Measurements from ENCODE around the gene CLEC4M.

DNA sequence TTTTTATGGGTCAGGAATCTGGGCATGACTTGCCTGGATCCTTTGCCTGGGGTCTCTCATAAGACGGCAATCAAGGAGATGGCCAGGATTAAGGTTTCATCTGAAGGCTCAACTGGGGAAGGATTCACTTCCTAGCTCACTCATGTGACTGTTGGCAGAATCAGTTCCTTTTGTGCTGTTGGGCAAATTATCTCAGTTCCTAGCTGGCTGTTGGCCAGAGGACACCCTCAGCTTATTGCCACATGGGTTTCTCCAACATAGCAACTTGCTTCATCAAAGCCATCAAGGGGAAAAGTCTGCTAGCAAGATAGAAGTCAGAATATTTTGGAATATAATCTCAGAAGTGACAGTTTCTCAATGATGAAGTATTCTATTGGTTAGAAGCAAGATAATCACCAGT is 54.8 kb downstream of the CLEC4M start:
- TF ChIP-seq POLR2AphosphoS5 (IDR thresholded peaks at IDR 0.05; ENCODE audit: low read depth, low read length), result no peak
- TF ChIP-seq POLR2A (IDR thresholded peaks at IDR 0.05; ENCODE audit: control extremely low read depth in 1 of 2, low read depth in 2 of 2, low read length in 2 of 2), result no peak
- TF ChIP-seq RAD21 (IDR thresholded peaks at IDR 0.05 in 1 of 2, conservative IDR thresholded peaks at IDR 0.05 in 1 of 2; ENCODE audit: low read depth in 2 of 2, low read length in 2 of 2), result no peak
- no peak for TF ChIP-seq SRF (IDR thresholded peaks at IDR 0.05; ENCODE audit: low read depth, low read length)
- TF ChIP-seq TCF12 (IDR thresholded peaks at IDR 0.05; ENCODE audit: low read depth, low read length), result no peak
- TF ChIP-seq, protein P1, sequence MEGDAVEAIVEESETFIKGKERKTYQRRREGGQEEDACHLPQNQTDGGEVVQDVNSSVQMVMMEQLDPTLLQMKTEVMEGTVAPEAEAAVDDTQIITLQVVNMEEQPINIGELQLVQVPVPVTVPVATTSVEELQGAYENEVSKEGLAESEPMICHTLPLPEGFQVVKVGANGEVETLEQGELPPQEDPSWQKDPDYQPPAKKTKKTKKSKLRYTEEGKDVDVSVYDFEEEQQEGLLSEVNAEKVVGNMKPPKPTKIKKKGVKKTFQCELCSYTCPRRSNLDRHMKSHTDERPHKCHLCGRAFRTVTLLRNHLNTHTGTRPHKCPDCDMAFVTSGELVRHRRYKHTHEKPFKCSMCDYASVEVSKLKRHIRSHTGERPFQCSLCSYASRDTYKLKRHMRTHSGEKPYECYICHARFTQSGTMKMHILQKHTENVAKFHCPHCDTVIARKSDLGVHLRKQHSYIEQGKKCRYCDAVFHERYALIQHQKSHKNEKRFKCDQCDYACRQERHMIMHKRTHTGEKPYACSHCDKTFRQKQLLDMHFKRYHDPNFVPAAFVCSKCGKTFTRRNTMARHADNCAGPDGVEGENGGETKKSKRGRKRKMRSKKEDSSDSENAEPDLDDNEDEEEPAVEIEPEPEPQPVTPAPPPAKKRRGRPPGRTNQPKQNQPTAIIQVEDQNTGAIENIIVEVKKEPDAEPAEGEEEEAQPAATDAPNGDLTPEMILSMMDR (IDR thresholded peaks at IDR 0.05; ENCODE audit: control extremely low read depth in 1 of 3, insufficient read depth in 1 of 3, low read depth in 1 of 3, low read length in 3 of 3), result no peak
- TF ChIP-seq ZNF274 (IDR thresholded peaks at IDR 0.05; ENCODE audit: borderline replicate concordance, extremely low read depth, low read length), result no peak
- TF ChIP-seq PHF8 (conservative IDR thresholded peaks at IDR 0.05; ENCODE audit: low read depth, low read length), result no peak

Measured in H1 (cell line).